ENCODE measurements around the gene DYNC2H1. TPM values are rescaled to one million over a fixed set of nuclear protein-coding genes. Genes with fewer than 3 reads are reported as not detected.

The DYNC2H1 gene, protein sequence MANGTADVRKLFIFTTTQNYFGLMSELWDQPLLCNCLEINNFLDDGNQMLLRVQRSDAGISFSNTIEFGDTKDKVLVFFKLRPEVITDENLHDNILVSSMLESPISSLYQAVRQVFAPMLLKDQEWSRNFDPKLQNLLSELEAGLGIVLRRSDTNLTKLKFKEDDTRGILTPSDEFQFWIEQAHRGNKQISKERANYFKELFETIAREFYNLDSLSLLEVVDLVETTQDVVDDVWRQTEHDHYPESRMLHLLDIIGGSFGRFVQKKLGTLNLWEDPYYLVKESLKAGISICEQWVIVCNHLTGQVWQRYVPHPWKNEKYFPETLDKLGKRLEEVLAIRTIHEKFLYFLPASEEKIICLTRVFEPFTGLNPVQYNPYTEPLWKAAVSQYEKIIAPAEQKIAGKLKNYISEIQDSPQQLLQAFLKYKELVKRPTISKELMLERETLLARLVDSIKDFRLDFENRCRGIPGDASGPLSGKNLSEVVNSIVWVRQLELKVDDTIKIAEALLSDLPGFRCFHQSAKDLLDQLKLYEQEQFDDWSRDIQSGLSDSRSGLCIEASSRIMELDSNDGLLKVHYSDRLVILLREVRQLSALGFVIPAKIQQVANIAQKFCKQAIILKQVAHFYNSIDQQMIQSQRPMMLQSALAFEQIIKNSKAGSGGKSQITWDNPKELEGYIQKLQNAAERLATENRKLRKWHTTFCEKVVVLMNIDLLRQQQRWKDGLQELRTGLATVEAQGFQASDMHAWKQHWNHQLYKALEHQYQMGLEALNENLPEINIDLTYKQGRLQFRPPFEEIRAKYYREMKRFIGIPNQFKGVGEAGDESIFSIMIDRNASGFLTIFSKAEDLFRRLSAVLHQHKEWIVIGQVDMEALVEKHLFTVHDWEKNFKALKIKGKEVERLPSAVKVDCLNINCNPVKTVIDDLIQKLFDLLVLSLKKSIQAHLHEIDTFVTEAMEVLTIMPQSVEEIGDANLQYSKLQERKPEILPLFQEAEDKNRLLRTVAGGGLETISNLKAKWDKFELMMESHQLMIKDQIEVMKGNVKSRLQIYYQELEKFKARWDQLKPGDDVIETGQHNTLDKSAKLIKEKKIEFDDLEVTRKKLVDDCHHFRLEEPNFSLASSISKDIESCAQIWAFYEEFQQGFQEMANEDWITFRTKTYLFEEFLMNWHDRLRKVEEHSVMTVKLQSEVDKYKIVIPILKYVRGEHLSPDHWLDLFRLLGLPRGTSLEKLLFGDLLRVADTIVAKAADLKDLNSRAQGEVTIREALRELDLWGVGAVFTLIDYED (N-terminal part only)
- 8.2 TPM for polyA plus RNA-seq (2013, experiment 1 of 2)
- polyA plus RNA-seq (2013, experiment 2 of 2): 7.7 TPM

DNA sequence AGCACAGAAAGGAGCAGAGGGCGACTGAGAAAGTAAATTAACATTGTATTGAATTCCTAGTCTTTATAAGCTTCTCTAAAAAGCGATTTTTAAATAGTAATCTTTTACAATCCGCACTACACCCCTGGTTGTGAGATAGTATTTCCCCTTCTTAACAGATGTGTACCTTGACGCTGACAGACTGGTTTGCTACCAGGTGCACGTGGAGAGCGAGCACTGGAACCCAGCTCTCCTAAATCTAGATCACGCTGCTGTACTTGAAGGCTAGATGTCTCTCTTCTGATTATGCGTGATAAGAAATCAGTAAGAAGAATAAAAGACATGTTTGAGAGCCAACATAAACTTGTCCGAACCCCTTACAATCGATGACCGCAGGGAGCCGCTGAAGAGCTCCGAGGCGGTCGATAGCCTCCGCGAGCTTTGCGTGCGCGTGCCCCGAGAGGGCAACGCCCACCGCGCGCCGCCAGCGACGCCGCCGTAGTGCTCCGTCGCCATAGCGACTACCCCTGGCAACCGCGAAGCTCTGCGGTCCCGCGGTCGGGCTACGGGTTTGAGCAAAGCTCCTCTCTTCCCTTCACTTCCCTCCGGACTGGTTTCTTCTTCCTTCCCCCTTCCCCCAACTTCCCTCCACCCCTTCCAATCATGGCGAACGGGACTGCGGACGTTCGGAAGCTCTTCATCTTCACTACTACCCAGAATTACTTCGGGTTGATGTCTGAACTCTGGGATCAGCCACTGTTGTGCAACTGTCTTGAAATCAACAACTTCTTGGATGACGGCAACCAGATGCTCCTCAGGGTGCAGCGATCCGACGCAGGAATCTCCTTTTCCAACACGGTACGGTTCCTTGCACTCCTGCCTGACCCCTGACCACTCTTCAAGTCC lies at the start of gene DYNC2H1:
Gene DYNC2H1 (plus strand): TSS at position 494 of the 885 bp plus-strand sequence. CDS start 149 bp downstream, at position 643.
- 2% methylated on average over 51 of the region's 53 CpGs for WGBS
- H3K27ac ChIP-seq (ENCODE audit: low read depth, low read length): 0 out of 2 replicates have a peak within 1 kb of the TSS, but pooled peaks have one; percentile 1

DNA sequence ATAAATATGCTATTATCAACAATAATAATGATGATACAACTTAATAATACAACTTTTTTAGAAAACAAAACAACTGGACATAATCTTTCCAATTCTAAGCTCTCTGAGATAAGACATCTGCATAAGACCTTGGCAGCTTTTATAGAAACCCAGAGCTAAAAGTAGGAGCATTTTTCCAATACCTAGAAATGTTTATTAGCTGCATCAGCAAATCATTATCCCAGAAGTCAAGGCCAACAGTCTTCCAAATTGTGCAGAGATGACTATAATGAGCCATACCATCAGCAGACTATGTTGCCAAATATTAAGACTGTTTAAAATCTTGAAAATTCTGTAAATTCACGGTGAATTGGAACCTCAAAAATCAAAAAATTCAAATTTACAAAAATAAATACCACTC lies 47.6 kb upstream of the DYNC2H1 start:
- WGBS: 100% methylated on average over 1 of the region's 1 CpG
- Histone ChIP-seq H3K4me3 (ENCODE audit: low read length) (no peak overlapping the region), H3K36me3 (ENCODE audit: insufficient read depth, low read length) (peaks cover 94% of the 10 kb centered on the region), H3K27me3 (ENCODE audit: insufficient read depth, low read length) (no peaks in the 10 kb centered on the region), H3K9me3 (ENCODE audit: insufficient read depth, low read depth, low read length) (no peaks in the 10 kb centered on the region), H3K9ac (ENCODE audit: low read depth, low read length) (no peak overlapping the region), H3K27ac (ENCODE audit: low read depth, low read length) (no peak overlapping the region), H3K4me1 (ENCODE audit: insufficient read depth, low read length) (no peaks in the 10 kb centered on the region)

More for the DNA sequence above, at the start of gene DYNC2H1:
- Histone ChIP-seq H3K9ac (ENCODE audit: low read depth, low read length) (peak within 1 kb of the TSS; percentile 81), H3K27me3 (ENCODE audit: insufficient read depth, low read length) (no peaks in the 10 kb centered on the region), H3K36me3 (ENCODE audit: insufficient read depth, low read length) (peaks cover 5% of the 10 kb centered on the region), H3K9me3 (ENCODE audit: insufficient read depth, low read depth, low read length) (no peaks in the 10 kb centered on the region), H3K4me1 (ENCODE audit: insufficient read depth, low read length) (0 out of 2 replicates have a peak, but pooled peaks cover 4% of the 10 kb centered on the region), H3K4me3 (ENCODE audit: low read length) (peak within 1 kb of the TSS; percentile 79)

DNA sequence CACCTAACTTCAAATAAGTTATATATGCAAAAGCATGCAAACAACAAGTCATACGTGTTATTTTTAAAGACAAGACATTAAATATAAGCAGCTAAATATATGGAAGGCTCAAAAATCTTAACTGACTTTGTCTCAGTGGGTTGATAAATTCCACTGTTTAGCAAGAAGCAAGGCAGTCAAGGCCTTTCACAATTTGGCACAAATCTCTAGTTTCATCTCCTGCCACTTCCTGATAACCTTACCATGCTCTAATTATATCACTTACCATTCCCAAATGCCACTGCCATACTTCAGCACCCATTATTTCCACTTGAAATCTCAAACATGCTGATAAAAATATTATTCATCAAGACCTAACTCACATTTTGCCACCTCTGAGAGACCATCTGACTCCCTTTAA lies 42.1 kb upstream of the DYNC2H1 start:
- WGBS: no CpG with 5 or more reads among the region's 1 CpG
- no peak overlapping the region for H3K4me3 ChIP-seq (ENCODE audit: low read length)
- H3K9me3 ChIP-seq (ENCODE audit: insufficient read depth, low read depth, low read length): no peaks in the 10 kb centered on the region
- H3K4me1 ChIP-seq (ENCODE audit: insufficient read depth, low read length): peaks cover 14% of the 10 kb centered on the region
- no peaks in the 10 kb centered on the region for H3K27me3 ChIP-seq (ENCODE audit: insufficient read depth, low read length)
- H3K36me3 ChIP-seq (ENCODE audit: insufficient read depth, low read length): peaks cover 70% of the 10 kb centered on the region
- no peak overlapping the region for H3K27ac ChIP-seq (ENCODE audit: low read depth, low read length)
- H3K9ac ChIP-seq (ENCODE audit: low read depth, low read length): no peak overlapping the region

DNA sequence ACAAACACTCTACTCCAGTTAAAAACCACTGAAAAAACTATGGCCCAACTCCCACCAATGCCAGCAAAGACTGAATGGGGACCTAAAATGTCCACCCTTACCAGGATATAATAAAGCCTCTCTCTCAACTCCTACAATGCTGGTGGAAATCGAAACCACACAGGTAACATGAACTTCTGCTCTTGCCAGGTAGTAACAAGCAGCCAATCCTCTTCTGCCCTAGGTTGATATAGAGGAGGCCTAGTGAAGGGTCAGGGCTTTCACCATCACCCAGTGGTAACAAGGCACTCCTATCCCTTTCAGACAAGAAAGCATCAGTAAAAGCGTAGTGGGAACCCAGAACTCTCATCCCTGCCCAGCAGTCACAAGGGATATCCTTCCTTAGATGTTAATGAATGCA lies 39.9 kb upstream of the DYNC2H1 start:
- no peaks in the 10 kb centered on the region for H3K27me3 ChIP-seq (ENCODE audit: insufficient read depth, low read length)
- H3K9me3 ChIP-seq (ENCODE audit: insufficient read depth, low read depth, low read length): no peaks in the 10 kb centered on the region
- H3K4me3 ChIP-seq (ENCODE audit: low read length): no peak overlapping the region
- H3K9ac ChIP-seq (ENCODE audit: low read depth, low read length): no peak overlapping the region
- H3K36me3 ChIP-seq (ENCODE audit: insufficient read depth, low read length): peaks cover 66% of the 10 kb centered on the region
- H3K4me1 ChIP-seq (ENCODE audit: insufficient read depth, low read length): peaks cover 14% of the 10 kb centered on the region
- no peak overlapping the region for H3K27ac ChIP-seq (ENCODE audit: low read depth, low read length)
- WGBS: 100% methylated on average over 2 of the region's 2 CpGs

DNA sequence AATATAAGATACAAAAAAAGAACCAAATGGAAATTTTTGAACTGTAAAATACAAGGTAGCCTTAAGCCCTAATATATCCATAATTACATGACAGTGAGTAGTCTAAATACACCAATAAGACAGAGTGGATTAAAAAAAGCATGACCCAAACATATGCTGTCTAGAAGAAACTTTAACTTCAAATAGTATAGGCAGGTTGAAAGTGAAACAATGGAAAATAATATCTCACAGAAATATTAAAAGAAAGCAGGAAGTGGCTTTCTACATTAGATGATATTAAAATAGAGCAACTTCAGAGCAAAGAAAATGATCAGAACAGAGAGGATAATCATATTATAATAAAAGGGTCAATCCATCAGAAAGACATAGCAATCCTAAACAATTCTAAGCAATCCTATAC lies 39.1 kb upstream of the DYNC2H1 start:
- Histone ChIP-seq H3K9me3 (ENCODE audit: insufficient read depth, low read depth, low read length) (no peaks in the 10 kb centered on the region), H3K4me3 (ENCODE audit: low read length) (no peak overlapping the region), H3K27ac (ENCODE audit: low read depth, low read length) (no peak overlapping the region), H3K4me1 (ENCODE audit: insufficient read depth, low read length) (peaks cover 14% of the 10 kb centered on the region), H3K36me3 (ENCODE audit: insufficient read depth, low read length) (peaks cover 66% of the 10 kb centered on the region), H3K9ac (ENCODE audit: low read depth, low read length) (no peak overlapping the region), H3K27me3 (ENCODE audit: insufficient read depth, low read length) (no peaks in the 10 kb centered on the region)

DNA sequence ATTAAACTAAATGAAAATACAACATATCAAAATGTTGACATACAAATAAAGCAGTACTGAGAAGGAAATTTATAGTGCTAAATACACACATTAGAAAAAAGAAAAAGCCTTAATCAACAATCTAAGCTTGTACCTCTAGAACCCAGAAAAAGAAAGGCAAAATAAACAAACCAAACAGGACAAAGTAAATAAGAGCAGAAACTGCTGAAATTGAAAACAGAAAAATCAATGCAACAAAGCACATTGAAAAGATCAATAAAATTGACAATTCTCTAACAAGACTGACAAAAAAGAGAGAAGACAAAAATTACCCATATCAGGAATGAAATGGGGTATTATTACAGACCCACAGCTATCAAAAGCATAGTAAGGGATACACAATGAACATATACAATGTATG lies 38.2 kb upstream of the DYNC2H1 start:
- Histone ChIP-seq H3K9me3 (ENCODE audit: insufficient read depth, low read depth, low read length) (no peaks in the 10 kb centered on the region), H3K27me3 (ENCODE audit: insufficient read depth, low read length) (no peaks in the 10 kb centered on the region), H3K4me3 (ENCODE audit: low read length) (no peak overlapping the region), H3K9ac (ENCODE audit: low read depth, low read length) (no peak overlapping the region; the same call in 1 of the 2 replicates), H3K27ac (ENCODE audit: low read depth, low read length) (no peak overlapping the region), H3K36me3 (ENCODE audit: insufficient read depth, low read length) (peaks cover 64% of the 10 kb centered on the region), H3K4me1 (ENCODE audit: insufficient read depth, low read length) (peaks cover 14% of the 10 kb centered on the region)

DNA sequence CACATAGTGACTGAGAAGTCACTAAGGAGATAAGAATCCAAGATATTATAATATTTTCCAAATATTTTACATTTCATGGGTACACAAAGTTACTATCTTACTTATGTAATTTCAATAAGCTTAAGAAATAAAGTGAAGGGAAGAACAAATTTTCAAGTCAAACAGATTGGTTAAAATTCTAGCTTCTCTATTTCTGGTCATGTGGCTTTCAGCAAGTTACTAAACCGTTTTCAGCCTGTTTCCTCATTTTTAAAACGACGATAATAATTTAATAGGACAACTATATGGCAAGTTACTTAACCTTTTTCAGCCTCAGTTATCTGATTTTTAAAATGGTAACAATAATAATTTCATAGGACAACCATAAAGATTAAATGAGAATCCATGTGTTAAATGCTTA lies 32.9 kb upstream of the DYNC2H1 start:
- Histone ChIP-seq H3K27me3 (ENCODE audit: insufficient read depth, low read length) (no peaks in the 10 kb centered on the region), H3K4me1 (ENCODE audit: insufficient read depth, low read length) (no peaks in the 10 kb centered on the region), H3K9me3 (ENCODE audit: insufficient read depth, low read depth, low read length) (no peaks in the 10 kb centered on the region), H3K9ac (ENCODE audit: low read depth, low read length) (no peak overlapping the region), H3K36me3 (ENCODE audit: insufficient read depth, low read length) (peaks cover 88% of the 10 kb centered on the region), H3K27ac (ENCODE audit: low read depth, low read length) (no peak overlapping the region), H3K4me3 (ENCODE audit: low read length) (no peak overlapping the region)
- 100% methylated on average over 2 of the region's 3 CpGs for WGBS

DNA sequence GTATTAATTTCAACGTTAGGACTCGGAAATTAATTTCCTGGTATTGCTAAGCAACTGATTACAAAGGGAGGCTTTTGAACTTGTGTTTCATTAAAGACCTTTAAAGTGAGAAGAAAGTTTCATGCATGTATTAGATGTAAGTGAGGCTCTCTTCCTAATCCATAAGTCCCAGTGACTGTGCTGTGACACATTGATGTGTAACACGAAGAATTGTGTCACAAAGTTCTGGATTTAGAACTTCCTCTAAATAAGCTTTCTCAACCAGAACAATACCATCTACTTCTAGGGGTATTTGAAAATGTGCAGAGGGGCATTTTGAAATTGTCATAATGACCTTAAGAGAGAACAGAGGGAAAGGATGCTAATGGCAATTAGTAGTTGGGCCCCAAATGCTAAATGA lies 31.7 kb upstream of the DYNC2H1 start:
- H3K27ac ChIP-seq (ENCODE audit: low read depth, low read length): no peak overlapping the region
- no peaks in the 10 kb centered on the region for H3K9me3 ChIP-seq (ENCODE audit: insufficient read depth, low read depth, low read length)
- WGBS: 98% methylated on average over 2 of the region's 3 CpGs
- no peak overlapping the region for H3K4me3 ChIP-seq (ENCODE audit: low read length)
- H3K9ac ChIP-seq (ENCODE audit: low read depth, low read length): no peak overlapping the region
- peaks cover 95% of the 10 kb centered on the region for H3K36me3 ChIP-seq (ENCODE audit: insufficient read depth, low read length)
- H3K27me3 ChIP-seq (ENCODE audit: insufficient read depth, low read length): no peaks in the 10 kb centered on the region
- H3K4me1 ChIP-seq (ENCODE audit: insufficient read depth, low read length): no peaks in the 10 kb centered on the region

DNA sequence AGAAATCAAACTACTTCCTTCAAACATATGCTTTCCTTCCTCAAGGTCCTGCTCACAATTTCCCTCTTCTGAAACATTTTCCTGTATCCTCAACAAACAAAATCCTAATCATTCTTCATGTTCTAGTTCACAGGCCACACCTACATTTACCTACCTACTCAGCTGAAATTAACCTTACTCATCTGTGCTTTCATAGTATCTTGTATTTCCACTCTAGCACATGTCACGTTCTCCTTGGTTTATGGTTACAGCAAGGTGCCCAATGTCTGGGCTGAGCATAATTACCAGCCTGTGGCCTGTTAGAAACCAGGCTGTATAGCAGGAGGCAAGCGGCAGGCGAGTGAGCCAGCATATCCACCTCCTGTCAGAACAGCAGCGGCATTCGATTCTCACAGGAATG lies 30.5 kb upstream of the DYNC2H1 start:
- H3K36me3 ChIP-seq (ENCODE audit: insufficient read depth, low read length): peaks cover 97% of the 10 kb centered on the region
- no peaks in the 10 kb centered on the region for H3K9me3 ChIP-seq (ENCODE audit: insufficient read depth, low read depth, low read length)
- H3K27ac ChIP-seq (ENCODE audit: low read depth, low read length): no peak overlapping the region
- no peaks in the 10 kb centered on the region for H3K27me3 ChIP-seq (ENCODE audit: insufficient read depth, low read length)
- 96% methylated on average over 5 of the region's 5 CpGs for WGBS
- no peak overlapping the region for H3K9ac ChIP-seq (ENCODE audit: low read depth, low read length)
- H3K4me1 ChIP-seq (ENCODE audit: insufficient read depth, low read length): no peaks in the 10 kb centered on the region
- no peak overlapping the region for H3K4me3 ChIP-seq (ENCODE audit: low read length)

DNA sequence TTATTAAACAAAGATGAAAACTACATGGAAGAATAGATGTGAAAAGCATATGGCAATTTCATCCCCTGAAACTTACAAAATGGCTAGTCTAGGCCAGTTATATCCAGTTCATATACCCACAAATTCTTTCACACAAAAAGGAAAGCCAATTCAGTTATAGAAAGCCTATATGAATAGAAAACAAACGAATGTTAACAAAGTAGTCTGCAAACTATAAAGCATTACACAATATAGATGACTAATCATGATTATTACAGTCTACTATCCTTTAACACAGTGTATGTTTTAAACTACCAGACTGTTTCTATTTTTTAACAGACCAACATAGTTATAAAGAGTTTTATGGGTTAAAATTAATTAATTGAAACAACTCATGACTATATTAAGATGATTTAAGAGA lies 29.4 kb upstream of the DYNC2H1 start:
- Histone ChIP-seq H3K36me3 (ENCODE audit: insufficient read depth, low read length) (peaks cover 97% of the 10 kb centered on the region), H3K27me3 (ENCODE audit: insufficient read depth, low read length) (no peaks in the 10 kb centered on the region), H3K9me3 (ENCODE audit: insufficient read depth, low read depth, low read length) (no peaks in the 10 kb centered on the region), H3K4me1 (ENCODE audit: insufficient read depth, low read length) (no peaks in the 10 kb centered on the region), H3K9ac (ENCODE audit: low read depth, low read length) (no peak overlapping the region), H3K4me3 (ENCODE audit: low read length) (no peak overlapping the region), H3K27ac (ENCODE audit: low read depth, low read length) (no peak overlapping the region)
- no CpG with 5 or more reads among the region's 1 CpG for WGBS

All from HUES64 (cell line).